Liver (tissue), 3 donors: ENCODE data around the gene SPECC1.

ENCODE experiments used
- EGR1 ChIP-seq, 2 donors: IDR thresholded peaks; 2 replicates each; pipeline ENCODE4 v1.6.1; 2016 to 2018; ENCODE audit warnings: antibody characterized with exemption in 2 of 2, low read depth in 2 of 2
- GABPA ChIP-seq, 2 donors: IDR thresholded peaks in 1 of 2; conservative IDR thresholded peaks in 1 of 2; 2 replicates each; pipeline ENCODE4 v1.6.1; 2016; ENCODE audit warnings: antibody characterized with exemption in 2 of 2, mild to moderate bottlenecking in 1 of 2, moderate library complexity in 1 of 2
- RAD21 ChIP-seq, 2 donors: IDR thresholded peaks; 2 replicates each; pipeline ENCODE4 v1.6.1; 2016; ENCODE audit warnings: antibody characterized with exemption in 2 of 2, mild to moderate bottlenecking in 2 of 2
- SP1 ChIP-seq: IDR thresholded peaks from 2 replicates; pipeline ENCODE4 v1.6.1; 2018; ENCODE audit warnings: antibody characterized with exemption, mild to moderate bottlenecking
- TAF1 ChIP-seq: conservative IDR thresholded peaks from 2 replicates; pipeline ENCODE4 v1.6.1; 2016; ENCODE audit warnings: antibody characterized with exemption, mild to moderate bottlenecking
- YY1 ChIP-seq: IDR thresholded peaks from 2 replicates; pipeline ENCODE4 v1.6.1; 2016; ENCODE audit warnings: antibody characterized with exemption, mild to moderate bottlenecking
- TF ChIP-seq, protein P1 (sequence below): fragments of 150-350 bp; IDR thresholded peaks from 2 replicates; pipeline ENCODE4 v1.5.1; 2017; ENCODE audit warnings: improper control_type of control experiment, low read depth, low read length; ENCODE audit not compliant: missing input control
- TF ChIP-seq, protein P2 (sequence below): IDR thresholded peaks from 2 replicates; pipeline ENCODE4 v1.6.1; 2016; ENCODE audit warnings: antibody characterized with exemption
- donor health status: healthy.
- donor health status: healthy.

DNA sequence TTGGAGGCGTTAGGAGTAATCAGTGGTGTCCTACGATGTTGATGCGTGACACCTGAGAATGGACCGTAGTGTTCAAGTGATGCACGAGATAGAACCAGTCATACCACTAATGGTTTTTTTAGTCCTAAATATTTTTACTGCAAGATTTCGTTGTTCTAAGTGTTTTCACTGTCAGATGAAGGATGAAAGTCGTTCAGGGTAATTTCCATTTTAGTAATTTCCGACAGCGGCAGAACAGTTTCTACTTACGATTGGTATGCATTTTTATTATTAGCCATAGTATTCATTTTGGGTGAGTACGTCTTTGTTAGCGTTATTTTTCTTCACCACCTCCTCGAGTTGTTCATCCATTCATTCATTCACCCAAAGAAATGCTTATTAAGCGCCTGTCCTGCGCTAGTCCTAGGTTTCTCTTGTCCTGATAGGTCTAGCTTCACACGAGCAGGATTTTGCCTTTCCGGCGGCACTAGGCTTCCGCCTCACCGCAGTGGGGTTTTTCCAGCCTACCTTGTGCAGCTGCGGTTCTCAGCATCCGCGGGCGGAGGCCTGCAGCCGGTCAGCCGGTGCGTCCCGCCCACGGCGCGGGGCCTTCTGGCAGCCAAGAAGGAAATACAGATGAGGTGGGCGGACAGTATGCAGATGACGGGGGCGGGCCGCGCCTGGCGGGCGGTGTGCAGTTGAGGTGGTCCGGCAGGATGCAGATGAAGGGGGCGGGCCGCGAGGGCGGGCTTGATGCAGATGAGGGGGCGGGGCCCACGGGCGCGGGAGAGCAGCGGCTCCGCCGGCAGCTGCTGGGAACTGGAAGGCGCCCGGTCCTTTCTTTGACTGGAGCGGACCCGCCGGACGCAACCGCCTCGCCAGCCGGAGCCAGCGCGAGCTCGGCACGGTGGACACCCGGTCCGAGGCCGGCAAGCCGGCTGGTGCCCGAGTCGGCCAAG is 146.4 kb downstream of the SPECC1 start:
- TF ChIP-seq, protein P1, sequence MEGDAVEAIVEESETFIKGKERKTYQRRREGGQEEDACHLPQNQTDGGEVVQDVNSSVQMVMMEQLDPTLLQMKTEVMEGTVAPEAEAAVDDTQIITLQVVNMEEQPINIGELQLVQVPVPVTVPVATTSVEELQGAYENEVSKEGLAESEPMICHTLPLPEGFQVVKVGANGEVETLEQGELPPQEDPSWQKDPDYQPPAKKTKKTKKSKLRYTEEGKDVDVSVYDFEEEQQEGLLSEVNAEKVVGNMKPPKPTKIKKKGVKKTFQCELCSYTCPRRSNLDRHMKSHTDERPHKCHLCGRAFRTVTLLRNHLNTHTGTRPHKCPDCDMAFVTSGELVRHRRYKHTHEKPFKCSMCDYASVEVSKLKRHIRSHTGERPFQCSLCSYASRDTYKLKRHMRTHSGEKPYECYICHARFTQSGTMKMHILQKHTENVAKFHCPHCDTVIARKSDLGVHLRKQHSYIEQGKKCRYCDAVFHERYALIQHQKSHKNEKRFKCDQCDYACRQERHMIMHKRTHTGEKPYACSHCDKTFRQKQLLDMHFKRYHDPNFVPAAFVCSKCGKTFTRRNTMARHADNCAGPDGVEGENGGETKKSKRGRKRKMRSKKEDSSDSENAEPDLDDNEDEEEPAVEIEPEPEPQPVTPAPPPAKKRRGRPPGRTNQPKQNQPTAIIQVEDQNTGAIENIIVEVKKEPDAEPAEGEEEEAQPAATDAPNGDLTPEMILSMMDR, result no peak
- TF ChIP-seq SP1, result peak; percentile 42
- no peak for TF ChIP-seq RAD21 (IDR thresholded peaks at IDR 0.05)
- TF ChIP-seq TAF1, result no peak
- TF ChIP-seq, protein P2, sequence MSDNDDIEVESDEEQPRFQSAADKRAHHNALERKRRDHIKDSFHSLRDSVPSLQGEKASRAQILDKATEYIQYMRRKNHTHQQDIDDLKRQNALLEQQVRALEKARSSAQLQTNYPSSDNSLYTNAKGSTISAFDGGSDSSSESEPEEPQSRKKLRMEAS, result no peak
- TF ChIP-seq EGR1 (IDR thresholded peaks at IDR 0.05; ENCODE audit: low read depth in 2 of 2), result peak; percentile 34 to 71
- TF ChIP-seq YY1, result no peak
- TF ChIP-seq GABPA (IDR thresholded peaks at IDR 0.05 in 1 of 2, conservative IDR thresholded peaks at IDR 0.05 in 1 of 2), result no peak
